Measurements from ENCODE around the gene CHD6.

DNA sequence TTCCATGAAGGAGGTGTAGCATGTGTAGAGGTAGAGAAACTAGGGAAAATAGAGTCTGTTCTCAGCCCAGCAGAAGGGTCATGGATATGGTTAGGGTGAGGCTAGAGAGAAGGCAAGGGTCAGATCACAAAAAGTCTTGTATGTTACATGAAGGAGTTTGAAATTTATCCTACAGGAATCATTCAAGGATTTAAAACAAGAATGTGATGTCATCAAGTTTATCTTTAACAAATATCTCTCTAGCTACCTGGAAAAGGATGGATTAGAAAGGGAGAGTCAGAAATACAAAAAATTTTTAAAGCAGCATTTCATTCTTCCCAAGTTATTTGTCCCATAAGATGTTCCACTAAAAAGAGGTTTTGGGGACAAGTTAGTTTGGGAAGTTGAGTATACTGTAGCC lies 4.4 kb upstream of the CHD6 start:
- TF ChIP-seq, protein P1, sequence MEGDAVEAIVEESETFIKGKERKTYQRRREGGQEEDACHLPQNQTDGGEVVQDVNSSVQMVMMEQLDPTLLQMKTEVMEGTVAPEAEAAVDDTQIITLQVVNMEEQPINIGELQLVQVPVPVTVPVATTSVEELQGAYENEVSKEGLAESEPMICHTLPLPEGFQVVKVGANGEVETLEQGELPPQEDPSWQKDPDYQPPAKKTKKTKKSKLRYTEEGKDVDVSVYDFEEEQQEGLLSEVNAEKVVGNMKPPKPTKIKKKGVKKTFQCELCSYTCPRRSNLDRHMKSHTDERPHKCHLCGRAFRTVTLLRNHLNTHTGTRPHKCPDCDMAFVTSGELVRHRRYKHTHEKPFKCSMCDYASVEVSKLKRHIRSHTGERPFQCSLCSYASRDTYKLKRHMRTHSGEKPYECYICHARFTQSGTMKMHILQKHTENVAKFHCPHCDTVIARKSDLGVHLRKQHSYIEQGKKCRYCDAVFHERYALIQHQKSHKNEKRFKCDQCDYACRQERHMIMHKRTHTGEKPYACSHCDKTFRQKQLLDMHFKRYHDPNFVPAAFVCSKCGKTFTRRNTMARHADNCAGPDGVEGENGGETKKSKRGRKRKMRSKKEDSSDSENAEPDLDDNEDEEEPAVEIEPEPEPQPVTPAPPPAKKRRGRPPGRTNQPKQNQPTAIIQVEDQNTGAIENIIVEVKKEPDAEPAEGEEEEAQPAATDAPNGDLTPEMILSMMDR (IDR thresholded peaks at IDR 0.05) = no peak
- TF ChIP-seq POLR2A (IDR thresholded peaks at IDR 0.05) = no peak

Measured in adrenal gland (tissue), 5 donors.